HepG2 (cell line): ENCODE measurements around the gene PHAX. TPM values are rescaled to one million over a fixed set of nuclear protein-coding genes. Genes with fewer than 3 reads are reported as not detected.

ENCODE experiments used
- CENPX ChIP-seq: sonication (generic); formaldehyde crosslinking; IDR thresholded peaks from 2 replicates; pipeline ENCODE4 v1.9.0; 2021; ENCODE audit warnings: mild to moderate bottlenecking, missing genetic modification reagents, moderate library complexity
- GATAD2A ChIP-seq: IDR thresholded peaks from 2 replicates; pipeline ENCODE4 v1.6.1; 2016
- HIVEP1 ChIP-seq: sonication (generic); formaldehyde crosslinking; IDR thresholded peaks from 2 replicates; pipeline ENCODE4 v1.4.0; 2020; ENCODE audit warnings: mild to moderate bottlenecking, missing genetic modification reagents
- HNRNPL ChIP-seq: fragments of 200-400 bp; formaldehyde crosslinking; IDR thresholded peaks from 2 replicates; pipeline ENCODE4 v1.6.1; 2017; ENCODE audit warnings: mild to moderate bottlenecking, low read depth, low read length
- NFE2L2 ChIP-seq: fragments of 150-350 bp; IDR thresholded peaks from 2 replicates; pipeline ENCODE4 v1.6.1; 2014; ENCODE audit warnings: low read length
- NFIC ChIP-seq: IDR thresholded peaks from 2 replicates; pipeline ENCODE4 v1.6.1; 2012; ENCODE audit warnings: mild to moderate bottlenecking, low read length, inconsistent platforms
- NR2F2 ChIP-seq: IDR thresholded peaks from 2 replicates; pipeline ENCODE4 v1.6.1; 2012; ENCODE audit warnings: low read depth, inconsistent platforms, borderline replicate concordance
- SATB2 ChIP-seq: sonication (generic); formaldehyde crosslinking; IDR thresholded peaks from 2 replicates; pipeline ENCODE4 v1.5.0; 2020; ENCODE audit warnings: missing genetic modification reagents
- SNAPC2 ChIP-seq: sonication (generic); formaldehyde crosslinking; IDR thresholded peaks from 2 replicates; pipeline ENCODE4 v1.8.1; 2022; ENCODE audit warnings: mild to moderate bottlenecking, missing genetic modification reagents
- SNRNP70 ChIP-seq: fragments of 200-400 bp; formaldehyde crosslinking; IDR thresholded peaks from 2 replicates; pipeline ENCODE4 v1.6.1; 2017; ENCODE audit warnings: mild to moderate bottlenecking, low read depth, low read length, moderate library complexity
- TAF15 ChIP-seq: fragments of 200-400 bp; formaldehyde crosslinking; IDR thresholded peaks from one replicate; pipeline ENCODE4 v1.6.1; 2018; ENCODE audit warnings: mild to moderate bottlenecking, low read depth, low read length; ENCODE audit not compliant: poor library complexity, severe bottlenecking
- TARDBP ChIP-seq: sonication (generic); formaldehyde crosslinking; IDR thresholded peaks from 2 replicates; pipeline ENCODE4 v1.8.0; 2022; ENCODE audit warnings: mild to moderate bottlenecking, missing genetic modification reagents
- ZNF253 ChIP-seq: sonication (generic); formaldehyde crosslinking; IDR thresholded peaks from 2 replicates; pipeline ENCODE4 v1.8.0; 2022; ENCODE audit warnings: mild to moderate bottlenecking, missing genetic modification reagents, borderline replicate concordance
- ZNF263 ChIP-seq: sonication (generic); formaldehyde crosslinking; IDR thresholded peaks from 2 replicates; pipeline ENCODE4 v1.4.0; 2020; ENCODE audit warnings: missing genetic modification reagents
- ZNF44 ChIP-seq: sonication (generic); formaldehyde crosslinking; IDR thresholded peaks from 2 replicates; pipeline ENCODE4 v1.5.1; 2020; ENCODE audit warnings: mild to moderate bottlenecking, missing genetic modification reagents
- polyA plus RNA-seq, 8 experiments: library from polyadenylated mRNA; depleted of rRNA in 3 of 8; stranded (reverse) in 7 of 8; unstranded in 1 of 8; fragments of >200 nt; fragmentation: Illumina TruSeq in 4 of 8; extraction: Trizol in 4 of 8; gene quantifications; 2 replicates each; pipeline versions ENCODE4 v1.2.1 to v1.2.3, GENCODE V29; 2011 to 2016; ENCODE audit warnings: low read depth in 4 of 8, missing spikeins in 1 of 8, mixed read lengths in 1 of 8; ENCODE audit not compliant: insufficient read depth in 1 of 8
- total RNA-seq, 5 experiments: library from RNA; depleted of rRNA; stranded (reverse); fragments of >200 nt; fragmentation: Illumina TruSeq; extraction: Trizol; gene quantifications; 2 replicates each; pipeline ENCODE4 v1.2.3, GENCODE V29; 2016; ENCODE audit warnings: low read depth in 1 of 5
- TF ChIP-seq, protein P1 (sequence below): sonication (generic); formaldehyde crosslinking; IDR thresholded peaks from 2 replicates; pipeline ENCODE4 v1.5.0; 2020; ENCODE audit warnings: missing genetic modification reagents
- TF ChIP-seq, protein P2 (sequence below), 2 experiments: sonication (generic) in 1 of 2; formaldehyde crosslinking in 1 of 2; IDR thresholded peaks; 2 replicates each; pipeline versions ENCODE4 v1.4.0 to v1.6.1; 2016 to 2020; ENCODE audit warnings: borderline replicate concordance in 1 of 2, low read depth in 1 of 2, mild to moderate bottlenecking in 1 of 2, missing genetic modification reagents in 1 of 2
- TF ChIP-seq, protein P3 (sequence below): sonication (generic); formaldehyde crosslinking; IDR thresholded peaks from 2 replicates; pipeline ENCODE4 v1.5.0; 2020; ENCODE audit warnings: mild to moderate bottlenecking, missing genetic modification reagents, moderate library complexity

PHAX gene
- total and polyA plus RNA-seq, 2 of the 13 experiments (the other 11 are each of a cell fraction or from before 2014, with no cell fraction given) = 20.0 to 59.7 TPM

DNA sequence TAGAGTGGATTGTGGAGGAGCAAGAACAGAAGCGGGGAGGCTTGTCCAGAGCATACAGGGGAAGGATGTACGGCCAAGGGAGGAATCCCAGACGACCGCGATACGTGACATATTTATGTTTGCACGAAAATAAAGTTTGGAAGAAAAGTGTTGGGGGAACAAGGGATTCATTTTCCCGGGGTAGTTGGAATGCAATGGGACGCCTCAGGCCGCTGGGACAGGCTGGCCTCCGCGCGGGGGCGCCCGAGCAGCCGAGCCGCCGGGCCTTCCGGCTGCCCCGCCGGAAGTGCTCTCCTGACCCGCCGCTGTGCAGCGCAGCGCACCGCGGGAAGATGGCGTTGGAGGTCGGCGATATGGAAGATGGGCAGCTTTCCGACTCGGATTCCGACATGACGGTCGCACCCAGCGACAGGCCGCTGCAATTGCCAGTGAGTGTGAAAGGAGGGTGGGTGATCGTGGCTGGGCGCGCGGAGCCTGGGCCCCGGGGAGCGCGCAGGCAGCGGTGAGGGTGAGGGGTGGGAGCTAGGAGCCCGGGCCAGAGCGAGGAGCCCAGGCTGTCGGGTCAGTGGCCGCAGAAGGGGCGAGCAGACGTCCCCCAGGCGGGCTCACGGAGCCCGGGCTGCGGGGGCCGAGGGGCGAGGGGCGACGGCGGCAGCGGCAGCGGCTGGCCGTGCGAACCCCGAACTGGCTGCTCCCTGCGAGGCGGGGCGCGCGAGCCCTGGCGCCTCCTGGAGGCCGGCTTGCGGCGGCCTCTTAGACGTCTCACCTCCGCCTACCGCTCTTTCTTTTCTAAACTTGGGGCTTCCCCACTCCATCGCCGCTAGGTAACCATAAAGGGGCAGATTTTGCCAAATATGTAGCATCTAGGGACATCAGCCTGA lies at the start of gene PHAX (continued):
- TF ChIP-seq, protein P1, sequence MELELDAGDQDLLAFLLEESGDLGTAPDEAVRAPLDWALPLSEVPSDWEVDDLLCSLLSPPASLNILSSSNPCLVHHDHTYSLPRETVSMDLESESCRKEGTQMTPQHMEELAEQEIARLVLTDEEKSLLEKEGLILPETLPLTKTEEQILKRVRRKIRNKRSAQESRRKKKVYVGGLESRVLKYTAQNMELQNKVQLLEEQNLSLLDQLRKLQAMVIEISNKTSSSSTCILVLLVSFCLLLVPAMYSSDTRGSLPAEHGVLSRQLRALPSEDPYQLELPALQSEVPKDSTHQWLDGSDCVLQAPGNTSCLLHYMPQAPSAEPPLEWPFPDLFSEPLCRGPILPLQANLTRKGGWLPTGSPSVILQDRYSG (CRISPR knock-in tag) = 0 out of 2 replicates have a peak, but pooled peaks have one; percentile 27
- TF ChIP-seq, protein P2, sequence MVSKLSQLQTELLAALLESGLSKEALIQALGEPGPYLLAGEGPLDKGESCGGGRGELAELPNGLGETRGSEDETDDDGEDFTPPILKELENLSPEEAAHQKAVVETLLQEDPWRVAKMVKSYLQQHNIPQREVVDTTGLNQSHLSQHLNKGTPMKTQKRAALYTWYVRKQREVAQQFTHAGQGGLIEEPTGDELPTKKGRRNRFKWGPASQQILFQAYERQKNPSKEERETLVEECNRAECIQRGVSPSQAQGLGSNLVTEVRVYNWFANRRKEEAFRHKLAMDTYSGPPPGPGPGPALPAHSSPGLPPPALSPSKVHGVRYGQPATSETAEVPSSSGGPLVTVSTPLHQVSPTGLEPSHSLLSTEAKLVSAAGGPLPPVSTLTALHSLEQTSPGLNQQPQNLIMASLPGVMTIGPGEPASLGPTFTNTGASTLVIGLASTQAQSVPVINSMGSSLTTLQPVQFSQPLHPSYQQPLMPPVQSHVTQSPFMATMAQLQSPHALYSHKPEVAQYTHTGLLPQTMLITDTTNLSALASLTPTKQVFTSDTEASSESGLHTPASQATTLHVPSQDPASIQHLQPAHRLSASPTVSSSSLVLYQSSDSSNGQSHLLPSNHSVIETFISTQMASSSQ (IDR thresholded peaks at IDR 0.05; ENCODE audit: low read depth) = no peak
- TF ChIP-seq, protein P2 (CRISPR knock-in tag; IDR thresholded peaks at IDR 0.05; ENCODE audit: borderline replicate concordance) = no peak
- no peak for TF ChIP-seq HNRNPL
- TF ChIP-seq GATAD2A (CRISPR knock-in tag) = no peak
- TF ChIP-seq, protein P3, sequence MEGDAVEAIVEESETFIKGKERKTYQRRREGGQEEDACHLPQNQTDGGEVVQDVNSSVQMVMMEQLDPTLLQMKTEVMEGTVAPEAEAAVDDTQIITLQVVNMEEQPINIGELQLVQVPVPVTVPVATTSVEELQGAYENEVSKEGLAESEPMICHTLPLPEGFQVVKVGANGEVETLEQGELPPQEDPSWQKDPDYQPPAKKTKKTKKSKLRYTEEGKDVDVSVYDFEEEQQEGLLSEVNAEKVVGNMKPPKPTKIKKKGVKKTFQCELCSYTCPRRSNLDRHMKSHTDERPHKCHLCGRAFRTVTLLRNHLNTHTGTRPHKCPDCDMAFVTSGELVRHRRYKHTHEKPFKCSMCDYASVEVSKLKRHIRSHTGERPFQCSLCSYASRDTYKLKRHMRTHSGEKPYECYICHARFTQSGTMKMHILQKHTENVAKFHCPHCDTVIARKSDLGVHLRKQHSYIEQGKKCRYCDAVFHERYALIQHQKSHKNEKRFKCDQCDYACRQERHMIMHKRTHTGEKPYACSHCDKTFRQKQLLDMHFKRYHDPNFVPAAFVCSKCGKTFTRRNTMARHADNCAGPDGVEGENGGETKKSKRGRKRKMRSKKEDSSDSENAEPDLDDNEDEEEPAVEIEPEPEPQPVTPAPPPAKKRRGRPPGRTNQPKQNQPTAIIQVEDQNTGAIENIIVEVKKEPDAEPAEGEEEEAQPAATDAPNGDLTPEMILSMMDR (CRISPR knock-in tag) = peak; percentile 84
- TF ChIP-seq HIVEP1 = no peak; the same call in 1 of the 2 replicates
- no peak for TF ChIP-seq SNRNP70
- peak; percentile 53 for TF ChIP-seq TARDBP (CRISPR knock-in tag)
- peak; percentile 62 for TF ChIP-seq TAF15
- no peak for TF ChIP-seq SNAPC2 (CRISPR knock-in tag)
- TF ChIP-seq NR2F2 = peak; percentile 16; the same call in 1 of the 2 replicates
- TF ChIP-seq ZNF44 (CRISPR knock-in tag) = no peak
- TF ChIP-seq ZNF263 (CRISPR knock-in tag) = no peak
- no peak for TF ChIP-seq SATB2
- TF ChIP-seq ZNF253 (CRISPR knock-in tag) = no peak
- no peak; the same call in 1 of the 2 replicates for TF ChIP-seq NFIC
- no peak for TF ChIP-seq CENPX
- TF ChIP-seq NFE2L2 = no peak
